HepG2 (cell line): Measurements from ENCODE around the gene ABCC2. TPM values are rescaled to one million over a fixed set of nuclear protein-coding genes. Genes with fewer than 3 reads are reported as not detected.

Experiments used
- ATF5 ChIP-seq: sonication (generic); formaldehyde crosslinking; IDR thresholded peaks from 2 replicates; pipeline ENCODE4 v1.4.0; 2020; ENCODE audit warnings: mild to moderate bottlenecking, low read depth, missing genetic modification reagents
- CERS6 ChIP-seq: sonication (generic); formaldehyde crosslinking; IDR thresholded peaks from 2 replicates; pipeline ENCODE4 v1.5.0; 2020; ENCODE audit warnings: missing genetic modification reagents
- CREB1 ChIP-seq, 2 experiments: fragments of 450-650 bp in 1 of 2; IDR thresholded peaks; 2 replicates each; pipeline ENCODE4 v1.6.1; 2016 to 2017; ENCODE audit warnings: control low read depth in 1 of 2, mild to moderate bottlenecking in 1 of 2, missing compliant biosample characterization in 1 of 2, missing genetic modification characterization in 1 of 2
- CREBL2 ChIP-seq: sonication (generic); formaldehyde crosslinking; IDR thresholded peaks from 2 replicates; pipeline ENCODE4 v1.8.1; 2023; ENCODE audit warnings: missing genetic modification reagents, mild to moderate bottlenecking, borderline replicate concordance
- ELF3 ChIP-seq: IDR thresholded peaks from 2 replicates; pipeline ENCODE4 v1.6.1; 2016; ENCODE audit warnings: missing genetic modification reagents, missing compliant biosample characterization
- FOXJ3 ChIP-seq: sonication (generic); formaldehyde crosslinking; IDR thresholded peaks from 2 replicates; pipeline ENCODE4 v1.4.0; 2020; ENCODE audit warnings: missing genetic modification reagents, mild to moderate bottlenecking, borderline replicate concordance
- IKZF4 ChIP-seq: sonication (generic); formaldehyde crosslinking; IDR thresholded peaks from 2 replicates; pipeline ENCODE4 v1.5.1; 2020; ENCODE audit warnings: borderline replicate concordance, mild to moderate bottlenecking, low read depth, missing genetic modification reagents; ENCODE audit errors: not compliant biosample characterization
- KLF15 ChIP-seq: sonication (generic); formaldehyde crosslinking; IDR thresholded peaks from 2 replicates; pipeline ENCODE4 v1.8.1; 2023; ENCODE audit warnings: borderline replicate concordance, mild to moderate bottlenecking, inconsistent platforms, missing genetic modification reagents, mixed read lengths
- MED1 ChIP-seq: sonication (generic); formaldehyde crosslinking; IDR thresholded peaks from 2 replicates; pipeline ENCODE4 v1.4.0; 2020; ENCODE audit warnings: missing genetic modification reagents
- MIXL1 ChIP-seq: IDR thresholded peaks from 2 replicates; pipeline ENCODE4 v1.6.1; 2016
- PITX1 ChIP-seq: sonication (generic); formaldehyde crosslinking; IDR thresholded peaks from 2 replicates; pipeline ENCODE4 v1.5.1; 2020; ENCODE audit warnings: mild to moderate bottlenecking, missing genetic modification reagents
- PTBP1 ChIP-seq: fragments of 200-400 bp; formaldehyde crosslinking; IDR thresholded peaks from 2 replicates; pipeline ENCODE4 v1.6.1; 2018; ENCODE audit warnings: low read length, low read depth; ENCODE audit not compliant: poor library complexity, severe bottlenecking
- REPIN1 ChIP-seq: sonication (generic); formaldehyde crosslinking; IDR thresholded peaks from 2 replicates; pipeline ENCODE4 v1.8.0; 2022; ENCODE audit warnings: missing genetic modification reagents, low read depth, mild to moderate bottlenecking, borderline replicate concordance
- SMAD9 ChIP-seq: sonication (generic); formaldehyde crosslinking; IDR thresholded peaks from 2 replicates; pipeline ENCODE4 v1.5.1; 2020; ENCODE audit warnings: mild to moderate bottlenecking, missing genetic modification reagents
- SRSF9 ChIP-seq: fragments of 200-400 bp; formaldehyde crosslinking; IDR thresholded peaks from 2 replicates; pipeline ENCODE4 v1.6.1; 2018; ENCODE audit warnings: borderline replicate concordance, mild to moderate bottlenecking, low read depth, low read length; ENCODE audit not compliant: insufficient read depth, poor library complexity, severe bottlenecking
- ZBTB4 ChIP-seq: sonication (generic); formaldehyde crosslinking; IDR thresholded peaks from 2 replicates; pipeline ENCODE4 v1.4.0; 2020; ENCODE audit warnings: missing genetic modification reagents, mild to moderate bottlenecking, borderline replicate concordance
- ZFP36L1 ChIP-seq: sonication (generic); formaldehyde crosslinking; IDR thresholded peaks from 2 replicates; pipeline ENCODE4 v1.8.0; 2022; ENCODE audit warnings: mild to moderate bottlenecking, missing genetic modification reagents, moderate library complexity
- ZNF224 ChIP-seq: sonication (generic); formaldehyde crosslinking; IDR thresholded peaks from 2 replicates; pipeline ENCODE4 v1.5.0; 2020; ENCODE audit warnings: mild to moderate bottlenecking, missing genetic modification reagents
- ZNF710 ChIP-seq: sonication (generic); formaldehyde crosslinking; IDR thresholded peaks from 2 replicates; pipeline ENCODE4 v1.5.0; 2020; ENCODE audit warnings: mild to moderate bottlenecking, missing genetic modification reagents, borderline replicate concordance
- ZSCAN20 ChIP-seq: sonication (generic); formaldehyde crosslinking; IDR thresholded peaks from 2 replicates; pipeline ENCODE4 v1.4.0; 2020; ENCODE audit warnings: missing genetic modification reagents, mild to moderate bottlenecking, borderline replicate concordance
- ZSCAN30 ChIP-seq: sonication (generic); formaldehyde crosslinking; IDR thresholded peaks from 2 replicates; pipeline ENCODE4 v1.5.0; 2020; ENCODE audit warnings: mild to moderate bottlenecking, missing genetic modification reagents
- polyA plus RNA-seq, 8 experiments: library from polyadenylated mRNA; depleted of rRNA in 3 of 8; stranded (reverse) in 7 of 8; unstranded in 1 of 8; fragments of >200 nt; fragmentation: Illumina TruSeq in 4 of 8; extraction: Trizol in 4 of 8; gene quantifications; 2 replicates each; pipeline versions ENCODE4 v1.2.1 to v1.2.3, GENCODE V29; 2011 to 2016; ENCODE audit warnings: low read depth in 4 of 8, missing spikeins in 1 of 8, mixed read lengths in 1 of 8; ENCODE audit not compliant: insufficient read depth in 1 of 8
- total RNA-seq, 5 experiments: library from RNA; depleted of rRNA; stranded (reverse); fragments of >200 nt; fragmentation: Illumina TruSeq; extraction: Trizol; gene quantifications; 2 replicates each; pipeline ENCODE4 v1.2.3, GENCODE V29; 2016; ENCODE audit warnings: low read depth in 1 of 5

The ABCC2 gene
- total and polyA plus RNA-seq, 2 of the 13 experiments (the other 11 are each of a cell fraction or from before 2014, with no cell fraction given), result 181 to 497 TPM

GRCh38 chr10:99754670-99755069 is 27.8 kb upstream of the ABCC2 start (continued):
- TF ChIP-seq ZNF710 (CRISPR knock-in tag) (no peak), CERS6 (CRISPR knock-in tag) (no peak), CREBL2 (CRISPR knock-in tag) (no peak), ZSCAN20 (CRISPR knock-in tag) (no peak), MIXL1 (CRISPR knock-in tag) (peak; percentile 86), REPIN1 (CRISPR knock-in tag) (peak; percentile 29; the same call in 1 of the 2 replicates), ZNF224 (CRISPR knock-in tag) (no peak), FOXJ3 (peak; percentile 67; the same call in 1 of the 2 replicates), KLF15 (CRISPR knock-in tag) (no peak), PITX1 (CRISPR knock-in tag) (0 out of 2 replicates have a peak, but pooled peaks have one; percentile 41), ZBTB4 (no peak), SRSF9 (no peak), MED1 (CRISPR knock-in tag) (peak; percentile 93), ATF5 (CRISPR knock-in tag) (no peak), ELF3 (peak; percentile 72), IKZF4 (no peak), ZFP36L1 (CRISPR knock-in tag) (0 out of 2 replicates have a peak, but pooled peaks have one; percentile 71), PTBP1 (no peak), CREB1 (IDR thresholded peaks at IDR 0.05) (no peak), CREB1 (CRISPR knock-in tag; IDR thresholded peaks at IDR 0.05) (0 out of 2 replicates have a peak, but pooled peaks have one; percentile 16), ZSCAN30 (CRISPR knock-in tag) (no peak), SMAD9 (no peak)
